LNCaP clone FGC (cell line): ENCODE measurements around the gene FSTL4.
"Not testable (repeated sequence)": the region's sequence is repeated elsewhere in the genome, so short reads cannot be mapped to it uniquely, and the experiment has no call there.

Experiments used
- DNase-seq: peaks from one replicate; pipeline ENCODE4 v3.0.0-alpha.2; 2011; ENCODE audit warnings: low read depth
- H3K4me3 ChIP-seq: 2 replicates; pipeline ENCODE4 v1.5.1; 2011; ENCODE audit warnings: mild to moderate bottlenecking, low read depth, low read length, control low read depth
- TF ChIP-seq, protein P1 (sequence below): IDR thresholded peaks from 2 replicates; pipeline ENCODE4 v1.5.1; 2012; ENCODE audit warnings: mild to moderate bottlenecking; ENCODE audit not compliant: control insufficient read depth, insufficient read depth; ENCODE audit errors: extremely low read depth

The FSTL4 gene

DNA sequence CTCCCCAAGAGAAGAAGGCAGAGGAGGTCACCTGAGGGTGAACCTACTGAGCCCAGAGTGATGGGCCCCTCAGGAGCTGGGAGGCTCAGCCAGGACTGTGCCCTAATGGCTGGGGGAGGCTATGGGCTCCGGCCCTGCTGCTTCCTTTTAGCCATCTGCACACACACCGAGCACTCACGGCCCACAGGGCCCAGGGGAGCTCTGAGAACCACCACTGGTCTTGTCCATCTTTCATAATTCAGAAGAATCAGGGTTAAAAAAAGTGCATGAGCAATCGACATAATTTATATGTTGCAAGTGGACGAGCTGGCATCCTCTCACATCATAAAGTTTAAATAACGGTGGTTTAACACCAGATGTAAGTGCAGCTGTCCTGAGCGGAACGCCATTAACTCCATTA is 162.1 kb downstream of the FSTL4 start:
- no peak for DNase-seq
- TF ChIP-seq, protein P1, sequence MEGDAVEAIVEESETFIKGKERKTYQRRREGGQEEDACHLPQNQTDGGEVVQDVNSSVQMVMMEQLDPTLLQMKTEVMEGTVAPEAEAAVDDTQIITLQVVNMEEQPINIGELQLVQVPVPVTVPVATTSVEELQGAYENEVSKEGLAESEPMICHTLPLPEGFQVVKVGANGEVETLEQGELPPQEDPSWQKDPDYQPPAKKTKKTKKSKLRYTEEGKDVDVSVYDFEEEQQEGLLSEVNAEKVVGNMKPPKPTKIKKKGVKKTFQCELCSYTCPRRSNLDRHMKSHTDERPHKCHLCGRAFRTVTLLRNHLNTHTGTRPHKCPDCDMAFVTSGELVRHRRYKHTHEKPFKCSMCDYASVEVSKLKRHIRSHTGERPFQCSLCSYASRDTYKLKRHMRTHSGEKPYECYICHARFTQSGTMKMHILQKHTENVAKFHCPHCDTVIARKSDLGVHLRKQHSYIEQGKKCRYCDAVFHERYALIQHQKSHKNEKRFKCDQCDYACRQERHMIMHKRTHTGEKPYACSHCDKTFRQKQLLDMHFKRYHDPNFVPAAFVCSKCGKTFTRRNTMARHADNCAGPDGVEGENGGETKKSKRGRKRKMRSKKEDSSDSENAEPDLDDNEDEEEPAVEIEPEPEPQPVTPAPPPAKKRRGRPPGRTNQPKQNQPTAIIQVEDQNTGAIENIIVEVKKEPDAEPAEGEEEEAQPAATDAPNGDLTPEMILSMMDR: no peak
- no peak overlapping the region for H3K4me3 ChIP-seq

DNA sequence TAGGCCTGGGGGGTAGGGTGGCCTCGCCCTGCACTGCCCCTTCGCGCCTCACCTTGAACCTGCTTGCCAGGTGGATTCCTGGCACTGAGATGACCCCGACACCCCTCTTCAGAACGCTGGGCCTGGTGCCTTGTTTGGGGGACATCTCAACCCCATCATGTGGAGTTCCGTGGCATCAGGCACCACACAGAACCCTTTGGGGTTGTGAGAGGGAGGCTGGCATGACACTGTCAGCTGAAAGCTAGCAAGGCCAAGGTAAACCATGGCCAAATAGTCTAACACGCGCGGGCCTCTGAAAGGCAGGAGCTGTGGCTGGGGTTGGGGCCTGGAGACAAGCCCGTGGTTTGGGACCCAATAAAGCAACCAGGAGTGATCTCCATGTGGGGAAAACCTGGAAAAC is 163.2 kb downstream of the FSTL4 start:
- DNase-seq: no peak

DNA sequence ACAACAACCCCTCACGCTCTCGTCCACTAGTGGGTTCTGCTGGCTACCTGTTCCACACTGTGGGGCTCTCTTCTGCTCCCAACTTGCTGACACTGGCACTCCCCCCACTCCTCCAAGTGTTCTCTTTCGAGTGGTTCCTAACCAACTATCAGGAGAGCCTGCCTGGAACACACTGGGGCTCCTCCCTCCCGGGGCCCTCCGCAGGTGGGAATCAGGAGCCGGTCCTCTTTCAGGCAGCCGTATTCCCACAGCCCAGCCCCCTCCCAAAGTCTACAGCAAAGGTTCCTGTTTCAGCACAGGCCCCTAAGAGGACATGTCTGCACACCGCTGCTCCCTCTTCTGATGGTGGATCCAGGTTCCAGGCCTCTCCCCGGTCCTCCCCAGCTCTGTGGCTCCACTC is 165.9 kb downstream of the FSTL4 start:
- DNase-seq: no peak
- TF ChIP-seq, protein P1: no peak
- no peak overlapping the region for H3K4me3 ChIP-seq

More for the DNA sequence above, 163.2 kb downstream of the FSTL4 start:
- H3K4me3 ChIP-seq: no peak overlapping the region
- TF ChIP-seq, protein P1: no peak

DNA sequence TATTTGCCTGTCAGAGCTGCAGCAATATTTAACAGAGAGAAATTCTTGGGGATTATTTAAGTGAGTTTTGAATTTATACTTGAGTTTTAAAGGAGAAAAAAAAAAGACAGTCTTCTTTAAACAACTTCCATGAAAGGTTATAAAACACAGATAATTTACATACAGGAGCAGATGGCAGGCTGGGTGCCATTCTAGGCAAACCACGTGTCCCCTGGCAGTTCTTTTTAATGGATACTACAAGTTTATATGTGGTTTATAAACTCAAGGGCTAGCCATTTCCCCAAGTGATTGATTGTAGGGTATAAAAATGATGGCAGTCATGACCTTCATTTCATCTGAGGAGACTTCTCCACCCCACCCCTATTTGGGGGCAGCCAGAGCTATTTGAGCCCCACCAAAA is 166.6 kb downstream of the FSTL4 start:
- no peak overlapping the region for H3K4me3 ChIP-seq
- DNase-seq: no peak
- TF ChIP-seq, protein P1: no peak

DNA sequence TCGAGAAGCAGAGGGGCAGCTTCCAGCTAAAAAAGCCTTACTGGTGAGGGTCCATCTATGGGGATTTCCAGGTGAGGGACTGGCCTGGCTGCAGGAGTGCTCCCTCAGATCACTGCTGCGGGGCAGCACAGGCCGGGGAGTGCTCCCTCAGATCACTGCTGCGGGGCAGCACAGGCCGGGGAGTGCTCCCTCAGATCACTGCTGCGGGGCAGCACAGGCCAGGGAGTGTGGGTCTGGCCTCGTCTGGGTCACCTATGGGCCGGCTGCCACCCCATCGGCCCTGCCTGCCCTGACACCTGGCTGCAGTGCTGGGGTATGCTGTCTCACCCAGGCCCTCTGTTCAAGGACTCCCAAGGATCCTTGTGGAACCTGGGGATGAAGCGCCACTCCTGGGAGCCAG is 167.1 kb downstream of the FSTL4 start:
- not testable (repeated sequence) for DNase-seq, H3K4me3 ChIP-seq

DNA sequence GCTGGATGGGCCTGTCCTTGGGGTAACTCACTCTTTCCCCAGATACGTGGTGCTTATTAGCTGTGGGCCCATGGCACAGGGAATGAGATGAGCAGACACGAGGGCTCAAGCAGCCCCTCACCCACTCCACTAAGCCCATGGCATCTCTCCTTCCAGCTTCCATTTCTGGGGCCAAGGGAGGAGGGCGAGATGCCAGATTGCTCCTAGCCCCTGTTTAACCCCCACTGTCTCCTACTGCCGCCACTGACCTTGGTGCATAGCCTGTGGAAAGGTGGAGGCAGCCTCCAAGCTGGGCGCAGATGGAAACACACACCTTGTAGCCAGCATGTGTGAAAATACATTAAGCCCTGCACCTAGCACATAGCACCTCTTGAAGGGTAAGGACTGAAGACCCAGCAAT is 167.6 kb downstream of the FSTL4 start:
- TF ChIP-seq, protein P1: no peak
- H3K4me3 ChIP-seq: no peak overlapping the region
- DNase-seq: no peak

DNA sequence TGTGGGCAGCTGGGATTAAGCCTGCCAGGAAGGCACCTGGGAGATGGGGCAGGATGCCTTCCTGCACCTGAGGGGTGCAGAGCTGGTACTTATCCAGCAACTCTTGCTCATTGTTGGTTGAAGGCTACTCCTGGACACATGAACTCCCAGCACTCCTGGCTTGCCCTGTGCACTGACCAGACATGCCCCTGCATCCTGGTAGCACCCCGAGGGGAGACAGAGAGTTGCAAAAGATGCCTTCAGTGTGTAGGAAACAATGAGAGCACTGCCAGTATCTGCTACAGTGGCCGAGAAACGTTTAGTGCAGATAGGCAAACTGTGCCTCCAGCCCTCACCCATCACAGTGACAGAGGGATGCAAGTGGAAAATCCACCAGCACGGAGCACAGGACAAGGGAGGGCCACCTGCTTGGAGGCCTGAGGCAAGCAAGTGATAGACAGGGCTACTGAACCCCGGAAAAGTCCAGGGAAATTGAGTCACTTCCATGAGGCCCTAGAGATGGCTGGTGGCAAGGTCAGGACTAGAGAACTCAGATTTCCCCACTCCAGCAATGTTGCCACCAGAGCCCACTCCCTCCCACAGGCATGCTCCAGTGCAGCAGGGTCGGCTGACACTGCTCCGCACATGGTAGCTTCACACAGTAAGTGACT is 171.1 kb downstream of the FSTL4 start:
- DNase-seq: no peak

More for the DNA sequence above, 171.1 kb downstream of the FSTL4 start:
- TF ChIP-seq, protein P1: no peak
- H3K4me3 ChIP-seq: no peak overlapping the region
